SU-DHL-6 (cell line): ENCODE results near the gene ZWINT.

Experiments used
- CTCF ChIP-seq: fragments of 200-600 bp; sonication (generic); IDR thresholded peaks from one replicate; pipeline ENCODE4 v1.5.1; 2017; ENCODE audit warnings: antibody characterized with exemption, mild to moderate bottlenecking, low read length, moderate library complexity; ENCODE audit not compliant: insufficient read depth, poor library complexity, severe bottlenecking
- EZH2phosphoT487 ChIP-seq: fragments of 200-600 bp; sonication (generic), shearing (Covaris generic); conservative IDR thresholded peaks from 2 replicates; pipeline ENCODE4 v1.6.1; 2018; ENCODE audit warnings: mild to moderate bottlenecking, antibody characterized with exemption, low read length, moderate library complexity, mixed read lengths

- no peak for TF ChIP-seq CTCF
- TF ChIP-seq EZH2phosphoT487: no peak
Observed at GRCh38 chr10:56341612-56342011, 19.4 kb downstream of the ZWINT start.
